HG03196 (cell line): ENCODE measurements around the gene ABCA5.
A peak's percentile ranks its signal among the peaks of the same experiment; 100 is the strongest.

Experiments
- ATAC-seq: cut with Tn5 transposase; IDR thresholded peaks from one replicate; pipeline ENCODE4 v1.9.1; 2021; ENCODE audit not compliant: unreplicated experiment

ABCA5 gene

GRCh38 chr17:69269131-69269998, 57.6 kb downstream of the ABCA5 start:
- no peak for ATAC-seq

DNA sequence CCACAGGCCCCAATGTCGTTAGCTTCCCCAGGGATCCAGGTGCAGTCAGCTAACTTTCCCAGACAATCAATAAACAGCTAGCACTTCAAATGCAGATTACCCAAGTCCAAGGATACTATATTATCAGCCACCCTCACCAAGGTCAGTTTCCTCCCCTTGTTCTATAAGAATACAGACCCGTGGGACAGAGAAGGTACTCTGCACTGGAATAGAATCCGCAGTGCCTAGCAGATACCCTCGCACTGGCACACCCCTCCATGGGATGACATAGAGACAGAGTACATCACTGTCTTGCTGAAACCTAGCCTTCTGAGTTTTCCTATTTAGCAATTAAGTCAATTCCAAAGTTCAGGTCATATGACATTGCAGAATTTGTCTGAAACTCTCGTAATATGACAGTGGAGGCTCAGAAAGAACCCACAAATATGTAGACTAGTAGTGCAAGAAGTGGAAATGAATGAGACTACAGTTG, 58.4 kb downstream of the ABCA5 start:
- ATAC-seq = no peak

DNA sequence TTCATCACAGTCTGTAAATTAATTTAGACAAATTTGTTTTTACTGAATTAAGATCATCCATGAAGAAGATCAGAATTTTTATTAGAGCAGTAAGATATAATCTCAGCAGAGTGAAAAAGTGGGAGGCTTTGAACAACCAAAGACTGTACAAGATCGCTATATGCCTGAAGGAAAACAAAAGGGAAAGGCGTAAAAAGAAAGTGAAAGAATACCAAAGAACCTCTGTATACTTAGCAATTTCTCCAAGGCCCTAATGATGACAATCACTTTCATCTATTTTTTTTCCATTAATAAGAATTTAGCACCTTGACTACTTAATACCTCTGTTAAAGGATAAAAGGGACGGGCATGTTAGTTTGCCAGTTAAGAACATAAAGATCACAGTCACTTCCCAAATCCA, 59.7 kb downstream of the ABCA5 start:
- ATAC-seq = no peak

- ATAC-seq = no peak
Observed at GRCh38 chr17:69265873-69266272, 61.1 kb downstream of the ABCA5 start.

DNA sequence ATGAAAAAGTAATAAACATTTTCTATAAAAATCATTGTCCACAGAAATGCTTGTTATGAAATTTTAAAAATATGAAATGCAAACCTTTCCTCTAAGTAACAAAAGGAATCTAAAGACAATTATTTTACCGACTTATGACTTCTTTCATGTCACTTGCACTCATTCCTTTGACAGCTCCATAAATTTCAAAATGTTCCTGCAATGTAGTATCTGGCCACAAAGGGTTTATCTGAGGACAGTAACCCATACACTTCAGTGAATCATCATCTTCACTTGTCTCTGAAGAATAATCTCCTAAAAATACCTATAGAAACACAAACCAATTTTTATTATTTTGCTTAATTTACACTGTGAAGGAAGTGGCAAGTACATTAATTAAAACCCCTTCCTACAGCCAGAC, 72.7 kb downstream of the ABCA5 start:
- no peak for ATAC-seq

GRCh38 chr17:69250641-69251040, 76.3 kb downstream of the ABCA5 start:
- ATAC-seq = no peak

- ATAC-seq = no peak
Observed at GRCh38 chr17:69246726-69247375, 80.1 kb downstream of the ABCA5 start.

DNA sequence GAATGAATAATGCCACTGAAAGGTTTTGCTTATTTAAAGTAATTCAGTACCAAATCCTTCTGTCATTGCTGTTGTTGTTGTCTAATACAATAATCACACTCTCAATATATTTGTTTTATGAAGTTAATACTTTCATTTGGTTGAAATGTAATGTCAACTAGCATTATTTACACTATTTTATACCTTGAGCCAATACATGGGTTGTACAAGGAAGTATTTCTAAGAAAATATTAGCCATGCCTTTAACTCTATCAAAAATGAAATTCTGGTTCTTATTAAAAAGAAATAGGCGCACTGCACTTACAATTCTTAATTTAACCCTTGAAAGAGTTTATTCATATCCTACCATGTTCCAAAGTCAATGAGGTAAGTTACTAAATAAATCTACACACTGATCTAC, 80.7 kb downstream of the ABCA5 start:
- ATAC-seq = no peak

DNA sequence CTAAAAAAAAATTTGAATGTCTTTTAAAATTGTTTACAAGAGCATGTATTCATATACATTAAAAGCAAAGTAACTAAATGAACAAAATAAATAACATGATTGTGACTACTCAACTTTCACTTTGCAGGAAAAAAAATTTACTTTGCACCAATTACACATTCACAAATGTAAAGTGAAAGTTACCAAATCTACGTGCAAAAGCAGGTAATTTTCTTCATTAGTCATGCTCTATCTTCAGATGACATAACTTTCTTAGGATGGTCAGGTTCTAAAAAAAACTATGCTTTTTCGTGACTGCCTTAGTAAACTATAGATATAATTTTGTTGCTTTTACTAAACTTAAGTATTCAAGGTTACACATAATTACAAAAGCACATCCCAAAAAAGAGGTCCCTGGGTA, 81.3 kb downstream of the ABCA5 start:
- no peak for ATAC-seq

GRCh38 chr17:69239611-69240600, 87.0 kb downstream of the ABCA5 start:
- ATAC-seq = no peak

GRCh38 chr17:69236946-69237345, 90.0 kb downstream of the ABCA5 start:
- no peak for ATAC-seq

DNA sequence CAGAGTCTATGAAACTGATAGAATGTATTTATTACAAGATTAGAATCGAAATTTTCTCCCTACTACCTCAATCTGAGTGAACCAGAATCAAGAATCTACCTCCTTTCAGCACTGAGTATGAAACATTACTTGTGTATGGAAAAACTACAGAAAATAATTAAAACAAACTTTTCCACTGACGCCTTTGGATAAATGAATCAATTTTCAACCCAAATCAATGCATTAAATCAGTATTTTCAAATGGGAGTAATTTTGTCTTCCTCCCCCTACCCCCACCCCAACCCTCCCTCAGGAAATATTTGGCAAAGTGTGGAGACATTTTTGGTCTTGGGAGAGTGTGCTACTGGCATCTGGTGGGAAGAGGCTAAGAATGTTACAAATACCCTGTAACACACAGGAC, 90.5 kb downstream of the ABCA5 start:
- ATAC-seq = no peak

DNA sequence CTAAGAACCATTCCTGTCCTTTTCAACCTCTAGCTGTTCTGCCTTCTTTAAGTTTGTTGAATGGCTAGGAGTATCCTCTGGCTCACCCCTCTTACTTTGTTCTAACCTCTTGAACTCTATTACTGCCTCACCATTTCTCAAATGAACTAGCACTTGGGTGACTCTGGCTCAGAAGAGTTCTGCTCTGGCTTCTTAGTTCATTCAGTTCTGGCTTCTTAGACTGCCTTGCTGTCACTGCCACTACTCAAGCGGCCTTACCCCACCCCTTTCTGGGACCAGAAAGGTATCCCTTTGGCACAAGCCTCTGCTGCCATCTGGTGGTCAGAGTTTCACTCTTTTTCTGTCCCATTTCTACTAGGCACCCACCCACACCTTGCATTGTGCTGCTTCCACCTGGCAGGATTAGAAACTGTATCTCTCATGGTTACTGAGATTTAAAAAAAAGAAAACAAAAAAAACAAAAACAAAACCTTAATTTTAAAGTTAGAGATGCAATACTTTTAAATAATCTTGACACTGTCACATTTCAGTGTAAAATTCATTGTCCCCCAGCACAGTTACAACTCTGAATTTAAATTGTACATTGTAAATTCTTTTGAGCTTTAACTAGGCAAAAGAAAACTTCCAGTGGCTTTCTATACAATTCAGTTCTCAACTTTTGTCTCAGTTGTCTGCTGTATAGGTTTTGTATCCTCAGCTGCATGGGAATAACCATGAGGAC, 91.4 kb downstream of the ABCA5 start:
- ATAC-seq = peak; percentile 87

- ATAC-seq = no peak
Observed at GRCh38 chr17:69232650-69233049, 94.3 kb downstream of the ABCA5 start.

DNA sequence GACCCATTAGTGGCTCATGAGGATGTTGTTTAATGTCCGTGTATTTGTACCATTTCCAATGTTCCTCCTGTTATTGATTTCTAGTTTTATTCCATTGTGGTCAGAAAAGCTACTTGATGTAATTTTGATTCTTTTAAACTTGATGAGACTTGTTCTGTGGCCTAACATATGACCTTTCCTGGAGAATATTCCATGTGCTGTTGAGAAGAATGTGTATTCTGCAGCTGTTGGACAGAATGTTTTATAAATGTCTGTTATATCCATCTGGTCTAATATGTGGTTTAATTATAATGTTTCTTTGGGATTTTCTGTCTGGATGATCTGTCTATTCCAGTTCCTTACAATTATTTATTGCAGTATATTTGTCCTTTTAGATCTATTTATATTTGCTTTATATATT, 95.4 kb downstream of the ABCA5 start:
- ATAC-seq = no peak

DNA sequence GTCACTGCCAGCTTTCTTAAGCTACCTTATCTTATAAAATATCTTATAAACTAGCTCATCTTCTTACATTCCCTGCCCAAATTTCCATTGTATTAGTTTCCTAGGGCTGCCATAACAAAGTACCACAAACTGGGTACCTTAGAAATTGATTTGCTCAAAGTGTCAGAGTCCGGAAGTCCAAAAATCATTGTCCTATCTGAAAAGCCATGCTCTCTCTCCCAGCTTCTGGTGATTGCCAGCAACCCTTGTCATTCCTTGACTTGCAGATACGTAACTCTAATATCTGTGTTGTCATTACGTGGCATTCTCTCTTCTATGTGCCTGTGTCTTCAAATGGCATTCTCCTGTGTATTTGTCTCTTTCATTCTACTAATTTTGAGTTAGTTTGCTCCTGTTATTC, 96.0 kb downstream of the ABCA5 start:
- no peak for ATAC-seq

- ATAC-seq = no peak
Observed at GRCh38 chr17:69228576-69228975, 98.4 kb downstream of the ABCA5 start, which contains the start of gene ABCA10. Gene ABCA10 (minus strand): TSS chr17:69228824. CDS start chr17:69225358, 3,466 bp downstream.

- no peak for ATAC-seq
Observed at GRCh38 chr17:69228018-69228417, 98.9 kb downstream of the ABCA5 start.

- no peak for ATAC-seq
Observed at GRCh38 chr17:69227541-69227940, 99.4 kb downstream of the ABCA5 start.

GRCh38 chr17:69223809-69224208, 103.1 kb downstream of the ABCA5 start:
- ATAC-seq = peak; percentile 93
